ENCODE results near the gene CDR2.

Gene CDR2

DNA sequence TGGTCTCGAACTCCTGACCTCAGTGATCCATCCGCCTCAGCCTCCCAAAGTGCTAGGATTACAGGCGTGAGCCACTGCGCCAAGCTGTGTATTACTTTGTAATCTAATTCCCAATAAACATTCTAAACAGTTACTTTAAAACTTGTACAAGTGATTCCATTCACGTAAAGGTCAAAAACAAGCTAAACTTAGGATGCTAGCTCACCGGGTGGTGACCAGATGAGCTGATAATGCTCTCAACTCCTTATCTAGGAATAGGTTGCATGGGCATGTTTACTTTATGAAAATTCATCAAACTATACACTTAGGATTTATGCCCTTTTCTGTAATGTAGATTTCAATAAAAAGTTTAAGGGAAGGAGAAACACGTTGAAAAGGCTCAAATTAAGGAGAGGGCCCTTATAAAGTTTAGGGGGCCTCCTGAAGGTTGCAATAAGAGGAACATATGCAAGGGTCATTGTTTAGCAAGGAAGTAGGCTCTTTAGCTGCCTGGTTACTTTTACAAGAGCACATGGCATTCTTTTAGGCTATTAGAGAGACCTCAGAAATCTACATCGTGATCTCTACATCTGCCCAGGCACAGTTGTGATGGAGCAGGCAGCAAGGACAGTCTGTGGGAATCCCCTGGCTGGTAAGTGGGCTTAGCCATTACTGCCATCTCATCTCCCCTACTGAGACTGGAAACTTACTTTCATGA is 13.3 kb downstream of the CDR2 start:
- DNase-seq (ENCODE audit: low read depth), result peak; percentile 21
- TF ChIP-seq, protein P1, sequence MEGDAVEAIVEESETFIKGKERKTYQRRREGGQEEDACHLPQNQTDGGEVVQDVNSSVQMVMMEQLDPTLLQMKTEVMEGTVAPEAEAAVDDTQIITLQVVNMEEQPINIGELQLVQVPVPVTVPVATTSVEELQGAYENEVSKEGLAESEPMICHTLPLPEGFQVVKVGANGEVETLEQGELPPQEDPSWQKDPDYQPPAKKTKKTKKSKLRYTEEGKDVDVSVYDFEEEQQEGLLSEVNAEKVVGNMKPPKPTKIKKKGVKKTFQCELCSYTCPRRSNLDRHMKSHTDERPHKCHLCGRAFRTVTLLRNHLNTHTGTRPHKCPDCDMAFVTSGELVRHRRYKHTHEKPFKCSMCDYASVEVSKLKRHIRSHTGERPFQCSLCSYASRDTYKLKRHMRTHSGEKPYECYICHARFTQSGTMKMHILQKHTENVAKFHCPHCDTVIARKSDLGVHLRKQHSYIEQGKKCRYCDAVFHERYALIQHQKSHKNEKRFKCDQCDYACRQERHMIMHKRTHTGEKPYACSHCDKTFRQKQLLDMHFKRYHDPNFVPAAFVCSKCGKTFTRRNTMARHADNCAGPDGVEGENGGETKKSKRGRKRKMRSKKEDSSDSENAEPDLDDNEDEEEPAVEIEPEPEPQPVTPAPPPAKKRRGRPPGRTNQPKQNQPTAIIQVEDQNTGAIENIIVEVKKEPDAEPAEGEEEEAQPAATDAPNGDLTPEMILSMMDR (IDR thresholded peaks at IDR 0.05; ENCODE audit: insufficient read depth, low read depth, low read length, missing control alignments), result no peak
- no peak overlapping the region for H3K4me3 ChIP-seq (ENCODE audit: low read depth, low read length)

DNA sequence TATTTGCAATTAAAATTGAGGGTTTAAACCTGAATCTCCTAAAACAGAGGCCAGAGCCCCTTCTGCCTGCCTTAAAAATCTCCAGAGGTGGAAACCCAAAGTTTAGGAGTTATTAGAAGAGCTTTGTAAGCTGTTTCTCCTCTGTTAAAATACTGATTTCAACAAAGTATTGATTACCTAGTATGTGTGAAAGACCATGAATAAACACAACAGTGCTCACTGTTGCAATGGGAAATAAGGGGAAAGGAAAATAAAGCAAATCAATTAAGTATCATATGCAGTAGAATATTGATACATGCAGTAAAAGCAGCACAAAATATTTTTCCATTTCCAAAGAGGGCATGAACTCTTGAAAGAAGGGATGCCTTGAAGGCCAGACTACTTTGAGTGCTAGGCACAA is 14.7 kb downstream of the CDR2 start:
- TF ChIP-seq, protein P1 (IDR thresholded peaks at IDR 0.05; ENCODE audit: insufficient read depth, low read depth, low read length, missing control alignments), result no peak
- DNase-seq (ENCODE audit: low read depth), result no peak
- H3K4me3 ChIP-seq (ENCODE audit: low read depth, low read length), result no peak overlapping the region

DNA sequence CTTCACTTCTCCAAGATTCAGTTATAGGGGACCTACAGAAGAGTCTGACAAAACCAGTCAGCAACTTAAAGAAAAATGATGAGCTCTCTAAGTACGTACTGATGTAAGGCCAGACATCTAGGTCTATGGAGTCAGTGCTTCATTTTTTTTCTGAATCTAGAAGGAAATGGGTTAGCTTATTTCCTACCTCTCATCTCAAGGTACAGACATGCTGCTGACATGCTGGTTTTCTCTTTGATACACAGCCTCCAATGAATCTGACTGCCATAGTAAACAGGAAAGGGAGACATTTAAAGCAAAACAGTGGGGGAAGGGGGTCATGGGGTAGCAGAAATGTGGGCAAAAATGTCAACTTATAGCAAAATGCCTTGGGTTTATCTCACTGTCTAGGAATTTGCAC is 16.4 kb downstream of the CDR2 start:
- DNase-seq (ENCODE audit: low read depth), result peak; percentile 35
- H3K4me3 ChIP-seq (ENCODE audit: low read depth, low read length), result no peak overlapping the region
- TF ChIP-seq, protein P1 (IDR thresholded peaks at IDR 0.05; ENCODE audit: insufficient read depth, low read depth, low read length, missing control alignments), result no peak

DNA sequence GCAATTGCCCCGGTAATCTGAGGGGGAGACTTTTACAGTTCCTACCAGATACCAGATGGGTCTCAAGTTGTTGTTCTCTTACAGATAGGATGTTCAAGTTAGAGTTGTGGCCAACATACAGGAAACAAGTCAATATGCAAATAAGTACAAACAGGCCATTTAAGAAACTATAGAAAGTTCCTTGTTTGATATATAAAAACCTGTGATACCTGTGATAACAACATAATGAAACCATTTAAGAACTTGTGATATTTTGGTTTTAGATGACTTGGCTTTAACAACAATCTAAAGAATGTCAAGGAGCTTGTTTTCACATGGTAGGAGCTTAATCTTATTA is 16.8 kb downstream of the CDR2 start:
- TF ChIP-seq, protein P1 (IDR thresholded peaks at IDR 0.05; ENCODE audit: insufficient read depth, low read depth, low read length, missing control alignments), result no peak
- H3K4me3 ChIP-seq (ENCODE audit: low read depth, low read length), result peak overlapping the region; percentile 1; the same call in 1 of the 2 replicates
- DNase-seq (ENCODE audit: low read depth), result peak; percentile 80

DNA sequence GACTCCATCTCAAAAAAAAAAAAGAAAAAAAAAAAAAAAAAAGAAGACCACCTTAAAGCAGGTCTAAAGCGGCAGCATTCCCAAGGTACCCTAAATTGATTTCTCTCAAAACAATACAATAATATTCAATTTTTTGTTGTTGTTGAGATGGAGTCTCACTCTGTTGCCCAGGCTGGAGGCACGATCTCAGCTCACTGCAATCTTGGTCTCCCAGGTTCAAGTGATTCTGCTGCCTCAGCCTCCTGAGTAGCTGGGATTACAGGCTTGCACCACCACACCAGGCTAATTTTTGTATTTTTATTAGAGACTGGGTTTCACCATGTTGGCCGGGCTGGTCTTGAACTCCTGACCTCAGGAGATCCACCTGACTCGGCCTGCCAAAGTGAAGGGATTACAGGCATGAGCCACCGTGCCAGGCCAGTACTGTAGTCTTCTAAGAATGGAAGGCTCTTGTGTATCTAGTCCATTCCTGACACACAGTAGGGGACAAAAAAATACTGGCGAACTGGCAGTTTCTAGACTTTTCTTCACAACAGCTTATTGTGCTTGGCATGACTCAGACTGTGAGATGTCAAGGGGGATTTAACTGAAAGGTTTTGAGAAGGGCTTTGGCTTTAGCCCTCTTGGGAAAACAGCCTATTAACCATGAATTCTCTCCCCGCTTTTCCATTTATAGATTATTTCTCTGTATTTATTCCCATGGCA is 17.3 kb downstream of the CDR2 start:
- H3K4me3 ChIP-seq (ENCODE audit: low read depth, low read length), result peak overlapping the region; percentile 1; the same call in 1 of the 2 replicates
- TF ChIP-seq, protein P1 (IDR thresholded peaks at IDR 0.05; ENCODE audit: insufficient read depth, low read depth, low read length, missing control alignments), result no peak
- DNase-seq (ENCODE audit: low read depth), result no peak

DNA sequence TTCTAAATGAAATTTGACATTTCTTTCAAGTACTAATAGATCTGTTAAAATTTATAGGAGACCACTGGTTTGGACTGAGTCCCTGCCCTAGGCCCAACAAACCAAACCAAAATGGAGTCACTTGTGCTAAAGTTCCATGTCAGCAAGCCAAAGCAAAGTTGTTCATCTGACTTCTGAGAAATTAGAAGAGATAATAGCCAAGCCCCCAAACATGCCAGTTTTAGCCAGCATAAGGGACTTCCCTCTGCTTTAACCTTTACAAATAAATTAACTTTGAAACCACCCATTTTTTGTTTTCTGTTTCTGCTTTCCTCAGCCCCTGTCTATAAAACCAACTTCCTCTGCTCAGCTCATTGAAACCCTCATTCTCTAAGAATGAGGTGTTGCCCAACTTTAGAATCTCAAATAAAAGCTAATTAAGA is 18.9 kb downstream of the CDR2 start:
- no peak overlapping the region; the same call in 1 of the 2 replicates for H3K4me3 ChIP-seq (ENCODE audit: low read depth, low read length)
- peak; percentile 68 for DNase-seq (ENCODE audit: low read depth)
- TF ChIP-seq, protein P1 (IDR thresholded peaks at IDR 0.05; ENCODE audit: insufficient read depth, low read depth, low read length, missing control alignments), result no peak
